HG03060 (cell line): Measurements from ENCODE around the gene NLRC5.
"Not testable (repeated sequence)": the region's sequence is repeated elsewhere in the genome, so short reads cannot be mapped to it uniquely, and the experiment has no call there.

Experiments
- ATAC-seq: cut with Tn5 transposase; IDR thresholded peaks from one replicate; pipeline ENCODE4 v1.9.1; 2021; ENCODE audit warnings: low read depth, moderate number of reproducible peaks; ENCODE audit not compliant: unreplicated experiment

The NLRC5 gene

DNA sequence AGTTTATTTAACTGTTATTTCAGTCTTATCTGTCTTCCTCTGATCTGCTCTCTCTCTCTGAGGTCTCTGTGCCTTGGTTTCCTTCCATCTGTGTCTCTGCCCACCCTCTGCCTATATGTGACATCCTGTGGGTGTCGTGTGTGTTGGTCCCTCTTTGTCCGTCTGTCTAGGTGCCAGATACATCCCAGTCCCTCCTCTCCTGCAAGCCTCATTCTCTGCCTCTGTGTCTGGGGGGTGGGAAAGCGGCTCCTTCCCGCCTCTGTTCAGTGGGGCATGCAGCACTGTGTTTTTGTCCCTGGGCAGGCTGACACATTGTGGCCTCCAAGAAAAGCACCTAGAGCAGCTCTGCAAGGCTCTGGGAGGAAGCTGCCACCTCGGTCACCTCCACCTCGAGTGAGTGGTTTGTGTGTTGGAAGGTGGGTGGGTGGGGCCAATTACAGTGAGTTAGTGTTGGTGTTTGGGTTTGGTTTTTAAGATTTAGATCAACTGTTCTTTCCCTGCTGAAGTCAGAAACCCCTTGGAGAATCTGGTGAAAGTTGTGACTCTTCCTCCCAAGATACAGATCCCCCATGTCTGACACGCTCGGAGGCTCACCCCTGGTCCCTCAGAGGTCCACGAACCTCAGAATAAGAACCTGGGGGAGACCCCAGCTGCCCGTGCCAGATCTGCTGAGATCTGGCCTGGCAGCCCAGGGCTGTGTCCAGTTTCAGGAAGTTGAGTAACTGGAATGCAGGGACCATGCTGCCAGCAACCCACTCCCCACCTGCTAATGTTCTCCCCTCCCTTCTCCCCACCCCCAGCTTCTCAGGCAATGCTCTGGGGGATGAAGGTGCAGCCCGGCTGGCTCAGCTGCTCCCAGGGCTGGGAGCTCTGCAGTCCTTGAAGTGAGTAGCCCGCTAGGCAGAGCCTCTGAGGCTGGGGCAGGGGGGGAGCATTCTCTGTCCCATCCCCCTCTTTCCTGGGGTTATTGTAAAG, 52.1 kb downstream of the NLRC5 start:
- ATAC-seq: no peak

DNA sequence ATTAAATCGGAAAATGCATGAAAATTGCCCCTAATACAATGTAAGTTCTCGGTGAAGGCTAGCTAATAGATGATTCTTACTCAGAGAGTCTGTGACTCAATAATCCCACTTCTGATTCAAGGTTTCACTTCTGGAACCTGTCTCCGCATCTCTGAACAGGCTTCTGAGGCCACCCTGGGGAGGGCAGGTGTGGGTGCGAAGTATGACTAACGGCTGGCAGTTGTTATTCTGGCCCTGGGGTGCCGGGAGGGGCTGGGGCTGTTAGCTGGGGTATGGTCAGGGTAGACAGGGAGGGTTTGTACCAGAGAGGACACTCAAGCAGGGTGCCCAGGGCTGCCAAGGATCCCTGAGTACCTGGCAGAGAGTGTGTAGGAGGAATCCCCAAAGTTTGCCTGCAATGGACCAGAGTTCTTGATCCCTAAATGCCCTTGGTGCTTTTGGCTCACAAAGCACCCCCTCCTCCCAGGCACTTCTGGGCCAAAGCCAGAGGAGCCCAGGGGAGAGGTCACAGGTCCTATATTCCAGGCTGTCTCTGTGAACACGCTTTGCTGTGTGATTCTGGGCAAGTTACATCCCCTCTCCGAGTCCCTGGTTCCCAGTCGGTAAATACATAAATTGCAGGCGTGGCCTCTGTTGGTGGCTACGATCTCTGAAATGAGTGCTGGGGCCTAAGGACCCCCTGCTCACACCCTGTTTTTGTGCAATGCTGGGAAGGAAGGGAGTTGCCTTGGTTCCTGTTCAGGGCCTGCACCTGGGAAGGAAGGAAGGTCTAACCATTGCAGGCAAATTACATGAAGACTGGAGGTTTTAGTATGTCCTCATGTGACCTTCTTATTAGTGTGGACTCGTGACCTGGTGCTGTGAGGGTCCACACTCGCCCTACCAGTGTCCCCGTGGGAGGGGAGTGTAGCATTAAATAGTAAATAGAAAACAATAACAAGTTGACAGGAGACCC, 53.1 kb downstream of the NLRC5 start:
- peak; percentile 64 for ATAC-seq

DNA sequence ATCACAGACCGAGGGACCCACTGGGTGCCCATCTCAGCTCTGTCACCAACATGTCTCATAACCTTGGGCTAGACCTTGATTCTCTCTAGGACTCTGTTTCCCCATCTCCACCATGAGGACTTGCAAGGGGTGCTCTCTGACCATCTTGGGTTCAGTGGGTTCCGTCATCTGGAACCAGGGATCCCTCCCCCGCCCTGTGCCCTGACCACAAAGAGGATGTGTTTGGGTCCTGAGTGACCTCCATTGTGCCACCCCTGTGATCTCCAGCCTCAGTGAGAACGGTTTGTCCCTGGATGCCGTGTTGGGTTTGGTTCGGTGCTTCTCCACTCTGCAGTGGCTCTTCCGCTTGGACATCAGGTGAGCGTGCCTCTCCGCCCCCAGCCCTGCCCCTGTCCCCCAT, 53.9 kb downstream of the NLRC5 start:
- no peak for ATAC-seq

DNA sequence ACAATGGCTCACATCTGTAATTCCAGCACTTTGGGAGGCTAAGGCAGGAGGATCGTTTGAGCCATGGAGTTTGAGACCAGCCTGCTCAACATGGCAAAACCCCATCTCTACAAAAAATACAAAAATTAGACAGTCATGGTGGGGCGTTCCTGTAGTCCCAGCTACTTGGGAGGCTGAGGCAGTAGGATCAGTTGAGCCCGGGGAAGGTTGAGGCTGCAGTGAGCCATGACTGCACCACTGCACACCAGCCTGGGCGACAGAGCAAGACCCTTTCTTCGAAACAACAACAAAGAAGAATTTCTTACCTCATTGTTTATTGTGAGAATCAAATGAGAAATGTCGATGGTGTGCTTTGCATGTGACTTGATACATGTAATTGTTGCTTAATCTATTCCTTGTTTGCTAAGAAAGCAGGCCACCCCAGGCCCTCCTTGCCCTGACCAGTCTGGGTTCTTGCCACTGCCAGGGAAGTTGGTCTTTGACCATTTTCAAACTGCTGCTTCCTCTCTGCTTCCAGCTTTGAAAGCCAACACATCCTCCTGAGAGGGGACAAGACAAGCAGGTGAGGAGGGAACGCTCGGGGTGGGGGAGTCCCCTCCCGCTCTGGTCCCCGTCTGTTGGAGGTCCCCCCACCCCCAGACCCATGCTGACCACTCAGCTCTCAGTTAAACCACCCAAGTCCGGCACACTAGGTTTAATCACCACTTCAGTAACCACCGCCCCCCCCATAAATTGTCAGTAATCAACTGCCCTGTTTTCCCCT, 55.8 kb downstream of the NLRC5 start:
- no peak for ATAC-seq

DNA sequence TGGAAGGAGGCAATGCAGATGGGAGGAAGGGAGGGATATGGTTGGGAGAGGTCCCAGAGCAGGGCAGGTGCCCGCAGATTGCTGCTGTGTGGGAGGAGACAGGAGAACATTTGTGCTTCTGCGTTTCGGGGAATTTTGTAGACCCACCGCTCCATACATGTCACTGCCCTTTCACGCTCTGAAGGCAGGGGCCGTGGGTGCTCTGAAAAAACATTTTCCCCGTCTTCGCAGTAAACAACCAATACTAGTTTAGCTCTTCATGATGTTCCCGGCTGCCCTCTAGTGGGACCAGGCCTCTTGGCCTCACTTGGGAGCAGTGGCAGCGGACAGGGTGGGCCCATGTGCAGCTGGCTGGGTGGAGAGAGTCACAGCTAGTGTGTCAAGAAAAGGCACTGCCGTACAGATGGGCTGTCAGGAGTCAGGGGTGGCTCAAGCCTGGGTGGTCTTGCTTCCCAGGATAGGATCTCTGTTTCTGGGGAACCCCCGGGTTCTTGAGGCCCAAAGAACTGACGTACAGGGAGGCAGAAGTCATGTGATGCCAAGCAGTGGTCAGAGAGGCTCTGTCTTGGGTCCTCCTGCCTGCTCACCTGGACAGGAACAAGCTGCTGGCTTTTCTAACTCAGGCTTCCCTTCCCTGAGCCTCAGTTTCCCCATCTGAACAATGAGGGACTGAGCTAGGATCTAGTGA, 56.5 kb downstream of the NLRC5 start:
- no peak for ATAC-seq

DNA sequence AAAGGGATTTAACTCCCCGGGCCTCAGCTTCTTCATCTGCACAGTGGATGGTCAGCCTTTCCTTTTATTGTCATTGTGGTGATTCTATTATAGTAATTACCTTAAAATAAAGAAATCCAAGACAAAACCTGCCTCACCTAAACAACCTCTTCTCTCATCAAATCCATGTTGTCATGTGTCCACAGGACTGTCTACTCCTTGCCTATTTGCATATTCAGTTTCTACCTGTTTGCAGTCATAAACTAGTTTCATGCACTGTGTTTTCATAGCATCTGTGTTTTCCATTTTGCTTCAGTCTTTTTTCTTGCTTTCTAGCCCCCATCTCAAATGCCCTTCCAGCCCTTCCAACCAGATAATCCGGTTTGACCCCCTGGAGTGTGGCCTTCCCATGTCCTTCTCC, 58.7 kb downstream of the NLRC5 start:
- ATAC-seq: no peak

DNA sequence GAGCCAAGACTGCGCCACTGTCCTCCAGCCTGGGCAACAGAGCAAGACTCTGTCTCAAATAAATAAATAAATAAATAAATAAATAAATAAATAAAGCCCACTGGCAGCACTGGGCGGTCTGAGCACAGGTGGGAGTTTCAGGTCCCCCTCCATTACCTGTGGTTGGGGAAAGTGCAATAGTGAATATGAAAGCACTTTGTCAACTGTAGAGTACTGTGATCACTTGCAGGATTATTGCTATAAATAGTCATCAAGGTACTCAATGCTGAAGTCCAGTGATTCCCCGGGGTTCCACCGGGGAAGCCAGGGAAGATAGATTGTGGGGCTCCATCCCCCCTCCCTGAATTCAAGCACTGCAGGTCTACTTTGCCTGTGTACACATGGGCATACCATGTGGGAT, 60.3 kb downstream of the NLRC5 start:
- ATAC-seq: no peak

DNA sequence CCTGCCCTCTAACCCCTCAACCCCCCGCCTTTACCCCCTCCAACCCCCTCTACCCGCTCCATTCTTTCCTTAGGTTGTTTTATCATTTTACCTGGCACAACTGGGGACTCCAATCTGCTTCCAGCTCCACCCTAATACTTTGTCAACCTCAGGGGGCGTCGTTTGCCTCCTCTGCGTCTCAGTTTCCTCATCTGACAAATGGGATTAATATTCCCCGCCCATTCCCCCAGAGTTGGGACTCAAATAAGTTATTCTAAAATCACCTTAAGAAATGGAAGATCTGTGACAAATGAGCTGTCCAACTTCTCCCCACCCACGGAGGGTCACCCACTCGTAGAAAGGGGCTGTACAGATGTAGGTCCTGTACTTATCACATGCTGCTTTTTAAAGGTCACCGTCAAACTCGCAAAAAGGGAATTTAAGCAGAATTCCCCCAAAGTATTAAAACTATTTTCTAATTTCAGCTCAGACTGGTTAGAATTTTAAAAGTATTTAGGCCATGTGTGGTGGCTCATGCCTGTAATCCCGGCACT, 62.4 kb downstream of the NLRC5 start:
- no peak for ATAC-seq

DNA sequence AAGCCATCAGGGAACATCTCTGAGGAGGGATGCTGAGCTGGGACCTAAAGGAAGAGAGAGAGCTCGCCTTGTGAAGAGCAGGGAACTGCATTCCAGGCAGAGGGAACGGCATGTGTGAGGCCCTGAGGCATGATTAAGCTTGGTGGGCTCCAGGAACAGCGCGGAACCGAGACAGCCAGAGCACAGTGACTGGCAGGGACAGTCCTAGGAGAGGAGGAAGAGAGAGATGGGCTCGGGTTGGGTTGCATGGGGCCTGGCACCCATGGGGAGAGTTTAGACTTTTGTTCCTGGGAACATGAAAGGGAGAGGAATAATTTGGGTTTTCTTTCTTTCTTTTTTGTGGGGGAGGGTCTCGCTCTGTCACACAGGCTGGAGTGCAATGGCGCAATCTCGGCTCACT, 63.8 kb downstream of the NLRC5 start:
- ATAC-seq: no peak

DNA sequence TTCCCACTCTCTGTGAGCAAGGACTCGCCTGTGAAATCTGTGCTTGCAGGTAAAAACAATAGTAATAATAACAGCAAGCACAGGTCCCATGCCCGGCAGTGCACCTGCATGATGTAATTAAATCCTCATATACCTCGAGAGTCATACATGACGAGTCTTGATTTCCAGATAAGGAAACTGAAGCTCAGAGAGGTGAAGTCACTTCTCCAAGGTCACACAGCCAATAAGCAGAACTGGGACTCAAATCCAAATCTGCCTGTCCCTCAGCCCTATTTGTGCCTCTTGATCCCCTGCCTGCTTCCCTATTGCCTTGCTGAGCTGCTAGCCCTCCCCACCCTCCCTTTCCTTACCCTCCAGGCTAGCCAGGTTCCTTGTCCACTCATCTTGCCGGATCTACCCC, 65.0 kb downstream of the NLRC5 start:
- no peak for ATAC-seq

DNA sequence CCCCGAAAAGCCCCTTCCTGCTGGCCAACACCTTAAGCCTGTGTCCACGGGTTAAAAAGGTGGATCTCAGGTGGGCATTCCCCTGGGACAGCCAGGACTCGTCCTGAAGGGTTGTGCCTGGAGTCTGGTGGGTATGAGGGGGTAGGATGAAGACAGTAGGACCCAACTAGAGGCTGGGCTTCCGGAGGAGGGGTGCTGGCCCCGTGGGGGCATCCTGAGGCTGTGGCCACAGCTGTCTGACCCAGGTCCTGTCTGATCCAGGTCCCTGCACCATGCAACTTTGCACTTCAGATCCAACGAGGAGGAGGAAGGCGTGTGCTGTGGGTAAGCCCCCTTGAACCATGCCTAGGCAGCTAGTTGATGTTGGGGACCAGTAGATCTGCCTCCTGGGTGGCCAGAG, 65.4 kb downstream of the NLRC5 start:
- no peak for ATAC-seq

DNA sequence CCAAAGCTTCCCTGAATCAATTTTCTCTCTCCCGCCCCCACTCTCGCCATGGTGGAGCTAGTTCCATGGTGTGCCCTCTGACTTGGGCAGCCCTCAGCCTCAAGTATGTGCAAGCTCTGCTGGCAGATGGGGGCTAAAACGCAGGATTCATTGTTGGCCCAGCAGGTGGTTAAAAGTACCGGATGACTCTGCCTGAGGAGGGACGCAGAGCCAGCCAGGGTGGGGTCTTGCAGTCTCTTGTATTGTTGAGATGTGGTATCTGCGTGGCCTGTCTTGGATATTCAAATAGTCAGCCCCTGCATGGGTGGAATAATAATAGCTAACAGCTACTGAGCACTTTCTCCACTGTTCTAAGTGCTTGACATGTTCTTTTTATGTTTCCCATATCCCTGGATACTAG, 66.3 kb downstream of the NLRC5 start:
- ATAC-seq: no peak

DNA sequence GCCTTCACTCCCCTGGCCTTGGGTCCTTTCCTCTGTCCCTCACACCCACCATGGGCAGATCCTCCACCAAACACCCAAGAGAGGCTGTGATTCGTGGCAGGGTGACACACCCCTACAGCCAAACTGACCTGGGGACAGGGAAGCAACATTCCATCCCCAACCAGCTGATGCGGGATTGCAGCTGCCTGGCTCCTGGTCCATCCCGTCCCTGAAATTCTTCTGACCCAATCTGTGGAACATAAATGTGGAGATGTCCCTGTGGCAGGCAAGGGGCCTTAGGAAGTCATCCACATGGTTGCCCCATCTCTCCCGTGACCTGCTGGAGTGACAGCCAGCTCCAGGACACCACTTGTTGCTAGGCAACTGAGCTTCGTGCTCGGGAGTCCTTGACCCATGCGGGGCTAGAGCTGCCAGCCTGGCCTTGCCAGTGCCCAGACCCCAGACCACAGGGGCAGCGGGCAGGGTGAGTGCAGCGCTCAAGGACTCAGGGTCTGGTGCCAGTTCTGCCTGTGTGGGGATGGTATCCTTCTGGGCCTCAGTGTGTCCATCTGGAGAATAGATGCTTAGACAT, 69.0 kb downstream of the NLRC5 start:
- no peak for ATAC-seq

DNA sequence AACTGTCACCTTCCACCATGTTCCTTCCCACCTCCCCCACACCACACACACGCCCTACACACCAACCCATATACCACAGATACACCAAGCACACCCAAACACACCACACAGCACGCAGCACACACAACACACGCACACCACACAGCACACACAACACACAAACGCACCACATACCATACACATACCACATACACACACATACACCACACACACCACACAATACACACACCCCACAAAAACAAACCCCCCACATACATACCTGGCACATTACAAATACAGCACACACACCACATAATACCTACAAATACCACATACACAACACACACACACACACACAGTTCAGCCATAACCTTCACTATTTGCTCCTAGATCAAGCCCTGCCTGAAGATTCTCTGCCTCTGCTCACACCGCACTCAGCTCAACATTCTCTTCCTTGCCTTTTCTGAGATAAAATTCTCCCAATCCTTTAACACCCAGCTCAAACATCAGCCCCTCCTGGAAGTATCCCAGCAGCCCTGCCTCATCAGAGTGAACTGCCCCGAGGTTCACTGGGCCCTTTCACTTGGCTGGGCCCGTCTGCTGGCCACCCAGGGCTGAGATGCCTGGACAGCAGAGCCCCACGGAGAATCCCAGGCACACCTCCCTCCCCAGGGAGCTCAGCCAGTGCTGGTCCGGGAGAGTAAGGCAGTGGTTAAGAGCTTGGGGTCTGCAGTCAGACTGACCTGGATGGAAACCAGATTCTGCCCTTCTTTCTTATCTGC, 71.1 kb downstream of the NLRC5 start:
- ATAC-seq: no peak

DNA sequence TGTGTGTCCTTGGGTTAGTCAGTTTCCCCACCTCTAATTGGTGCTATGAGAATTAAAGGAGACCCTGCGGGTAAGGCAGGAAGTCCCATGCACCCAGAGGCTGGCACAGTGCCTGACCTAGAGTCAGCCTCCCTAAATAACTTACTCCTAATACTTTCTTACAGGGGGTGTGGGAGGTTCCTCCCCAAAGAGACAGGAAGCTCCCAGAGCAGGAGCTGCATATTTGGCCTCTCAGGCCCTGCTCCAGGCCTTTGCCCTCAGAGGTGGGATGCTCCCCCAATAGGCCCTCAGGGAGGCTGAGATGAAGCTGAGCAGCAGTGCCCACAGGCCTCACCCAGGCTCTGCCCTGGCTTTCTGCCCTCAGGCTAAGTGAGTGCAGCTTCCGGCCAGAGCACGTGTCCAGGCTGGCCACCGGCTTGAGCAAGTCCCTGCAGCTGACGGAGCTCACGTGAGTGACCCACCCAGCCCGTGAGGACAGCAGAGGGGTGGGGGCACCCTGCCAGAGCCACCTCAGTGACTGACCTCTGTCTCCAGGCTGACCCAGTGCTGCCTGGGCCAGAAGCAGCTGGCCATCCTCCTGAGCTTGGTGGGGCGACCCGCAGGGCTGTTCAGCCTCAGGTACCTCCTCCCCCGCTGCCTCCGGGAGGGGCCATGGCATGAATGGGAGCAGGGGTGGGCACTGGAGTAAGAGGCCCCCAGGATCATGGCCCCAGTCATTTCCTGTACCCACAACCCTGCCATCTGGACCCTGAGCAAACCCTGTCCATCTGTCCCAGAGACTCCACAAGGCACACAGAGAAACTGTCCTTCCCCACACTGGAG, 71.9 kb downstream of the NLRC5 start:
- ATAC-seq: no peak

DNA sequence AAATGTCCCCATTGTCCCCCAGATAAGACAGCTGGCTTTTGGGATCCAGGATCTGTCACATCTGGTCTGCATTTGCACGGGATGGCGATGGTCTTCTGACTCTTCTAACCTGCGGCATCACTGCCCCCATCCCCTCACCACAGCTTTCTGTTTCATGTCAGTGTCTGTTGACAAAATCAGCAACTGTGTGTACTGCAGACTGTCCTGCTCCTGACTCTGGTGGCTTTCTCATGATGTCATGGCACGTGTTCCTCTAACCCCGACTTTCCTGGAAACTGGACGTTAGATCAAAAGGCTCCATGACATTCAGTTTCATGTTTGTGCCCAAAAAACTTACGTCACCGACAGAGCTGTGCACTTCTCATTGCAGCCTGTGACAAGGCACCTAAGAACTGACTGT, 73.0 kb downstream of the NLRC5 start:
- ATAC-seq: no peak

DNA sequence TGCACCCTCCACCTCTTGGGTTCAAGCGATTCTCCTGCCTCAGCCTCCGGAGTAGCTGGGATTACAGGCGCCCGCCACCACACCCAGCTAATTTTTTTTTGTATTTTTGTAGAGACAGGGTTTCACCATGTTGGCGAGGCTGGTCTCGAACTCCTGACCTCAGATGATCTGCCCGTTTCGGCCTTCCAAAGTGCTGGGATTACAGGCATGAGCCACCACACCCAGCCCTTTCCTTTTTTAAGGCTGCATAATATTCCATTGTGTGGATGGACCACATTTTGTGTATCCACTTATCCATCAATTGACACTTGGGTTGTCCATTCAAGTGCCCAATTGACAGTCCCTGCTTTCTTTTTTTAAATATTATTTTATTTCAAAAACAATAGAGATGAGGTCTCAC, 73.8 kb downstream of the NLRC5 start:
- not testable (repeated sequence) for ATAC-seq

DNA sequence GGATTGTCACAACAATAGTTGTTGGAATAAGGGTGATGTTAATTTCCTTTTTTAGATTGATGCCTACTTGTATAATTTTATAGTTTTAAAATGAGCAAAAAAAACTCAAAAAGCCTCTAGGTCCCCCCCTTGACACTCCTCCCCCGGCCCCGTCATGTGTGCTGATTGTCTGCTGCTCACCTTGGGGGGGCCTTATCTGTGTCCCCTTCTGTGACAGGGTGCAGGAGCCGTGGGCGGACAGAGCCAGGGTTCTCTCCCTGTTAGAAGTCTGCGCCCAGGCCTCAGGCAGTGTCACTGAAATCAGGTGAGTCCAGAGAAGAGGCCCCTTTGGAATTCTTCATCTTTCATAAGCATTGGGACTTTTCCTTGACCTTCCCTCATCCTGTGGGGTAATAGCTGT, 75.6 kb downstream of the NLRC5 start:
- ATAC-seq: no peak
